OCI-LY3 (cell line): ENCODE measurements around the gene FAM117B.

ENCODE experiments used
- CTCF ChIP-seq: fragments of 200-600, 300-600 bp; sonication (generic); IDR thresholded peaks from 2 replicates; pipeline ENCODE4 v1.5.1; 2014; ENCODE audit warnings: antibody characterized with exemption, low read length, low read depth
- EZH2phosphoT487 ChIP-seq: fragments of 200-600 bp; shearing (Covaris generic); IDR thresholded peaks from 2 replicates; pipeline ENCODE4 v1.6.1; 2018; ENCODE audit warnings: antibody characterized with exemption, mixed run types, low read depth

- TF ChIP-seq CTCF (no peak), EZH2phosphoT487 (no peak)
Measured at GRCh38 chr2:202693503-202693902, 58.7 kb downstream of the FAM117B start.
